Endothelial cell of umbilical vein (primary cell): Measurements from ENCODE around the gene DPEP2. TPM values are rescaled to one million over a fixed set of nuclear protein-coding genes. Genes with fewer than 3 reads are reported as not detected.
A peak's percentile ranks its signal among the peaks of the same experiment; 100 is the strongest.
"Not testable (repeated sequence)": the region's sequence is repeated elsewhere in the genome, so short reads cannot be mapped to it uniquely, and the experiment has no call there.

Experiments
- BruUV-seq: library from RNA; stranded (reverse); fragments of 400-500 nt; replicated peaks from 2 replicates; lab custom pipeline; 2021; lab: Mats Ljungman, UMichigan
- CTCF ChIA-PET: fragments of 300-600, 350-600 bp; sonication (Branson Sonifier 250); formaldehyde crosslinking; loops from one replicate; lab custom pipeline; 2021; ENCODE audit warnings: antibody characterized with exemption, inconsistent platforms; lab: Charles Lee
- POLR2A ChIA-PET: fragments of 300-600, 350-600 bp; sonication (Branson Sonifier 250); formaldehyde crosslinking; loops from one replicate; lab custom pipeline; 2021; ENCODE audit warnings: antibody characterized with exemption, inconsistent platforms; lab: Charles Lee
- DNase-seq: peaks from one replicate; pipeline ENCODE4 v3.0.0-alpha.2; 2011; ENCODE audit warnings: low read depth, low spot score
- FAIRE-seq: peaks from 2 replicates; lab custom pipeline; 2011; peaks lifted over from hg19 to GRCh38; lab: Jason Lieb, UNC
- H2AFZ ChIP-seq: 2 replicates; pipeline ENCODE4 v1.6.0; 2012; ENCODE audit warnings: low read depth, low read length, control low read depth, inconsistent platforms
- H3K27ac ChIP-seq: 2 replicates; pipeline ENCODE4 v1.5.1; 2011; ENCODE audit warnings: low read depth, mild to moderate bottlenecking, control low read depth, low read length, moderate library complexity; ENCODE audit not compliant: insufficient read depth
- H3K27me3 ChIP-seq, 2 experiments: 2 replicates each; pipeline versions ENCODE4 v1.6.0 to v1.6.1; 2011; ENCODE audit warnings: low read length in 2 of 2, mixed read lengths in 1 of 2; ENCODE audit not compliant: control insufficient read depth in 2 of 2, insufficient read depth in 2 of 2
- H3K36me3 ChIP-seq, 2 experiments: 2 replicates in 1 of 2; 3 replicates in 1 of 2; pipeline ENCODE4 v1.5.1; 2011; ENCODE audit warnings: low read length in 2 of 2, mild to moderate bottlenecking in 1 of 2, moderate library complexity in 1 of 2; ENCODE audit not compliant: control insufficient read depth in 2 of 2, insufficient read depth in 2 of 2; ENCODE audit errors: extremely low read depth in 1 of 2
- H3K4me1 ChIP-seq: 3 replicates; pipeline ENCODE4 v1.5.1; 2011; ENCODE audit warnings: mild to moderate bottlenecking, low read length; ENCODE audit not compliant: control insufficient read depth, insufficient read depth; ENCODE audit errors: extremely low read depth
- H3K4me2 ChIP-seq: 2 replicates; pipeline ENCODE4 v1.6.1; 2011; ENCODE audit warnings: low read length, control low read depth, mixed read lengths; ENCODE audit not compliant: insufficient read depth
- H3K4me3 ChIP-seq, 3 experiments: fragments of 200-600 bp in 1 of 3; sonication (generic), shearing (Covaris generic) in 1 of 3; replicated peaks in 1 of 3; 2 replicates each; pipeline ENCODE4 v1.5.1; 2011 to 2016; ENCODE audit warnings: control low read depth in 3 of 3, low read length in 3 of 3, mild to moderate bottlenecking in 2 of 3, inconsistent platforms in 1 of 3, low read depth in 1 of 3, moderate library complexity in 1 of 3; ENCODE audit not compliant: insufficient read depth in 1 of 3
- H3K79me2 ChIP-seq: 2 replicates; pipeline ENCODE4 v1.6.0; 2012; ENCODE audit warnings: low read length, inconsistent platforms; ENCODE audit not compliant: control insufficient read depth, insufficient read depth
- H3K9ac ChIP-seq: replicated peaks from 2 replicates; pipeline ENCODE3; 2011; ENCODE audit warnings: low read length, control low read depth; ENCODE audit not compliant: insufficient read depth; ENCODE audit errors: extremely low read depth
- H3K9me1 ChIP-seq: replicated peaks from 3 replicates; pipeline ENCODE4 v1.6.0; 2011; ENCODE audit warnings: mild to moderate bottlenecking, low read length; ENCODE audit not compliant: control insufficient read depth, insufficient read depth; ENCODE audit errors: extremely low read depth
- H3K9me3 ChIP-seq: replicated peaks from 2 replicates; pipeline ENCODE4 v1.5.1; 2012; ENCODE audit warnings: low read length, inconsistent platforms; ENCODE audit not compliant: control insufficient read depth, insufficient read depth
- H4K20me1 ChIP-seq: replicated peaks from 2 replicates; pipeline ENCODE3; 2011; ENCODE audit warnings: mild to moderate bottlenecking, low read length; ENCODE audit not compliant: control insufficient read depth, insufficient read depth; ENCODE audit errors: extremely low read depth
- GATA2 ChIP-seq: IDR thresholded peaks from 2 replicates; pipeline ENCODE4 v1.7.0; 2011; ENCODE audit warnings: low read depth, mild to moderate bottlenecking, moderate library complexity, mixed read lengths, low read length; ENCODE audit not compliant: insufficient read length, insufficient read depth
- MYC ChIP-seq: IDR thresholded peaks from one replicate; pipeline ENCODE4 v1.6.1; 2011; ENCODE audit warnings: mild to moderate bottlenecking, low read depth, low read length
- POLR2A ChIP-seq: IDR thresholded peaks from 2 replicates; pipeline ENCODE4 v1.6.1; 2012; ENCODE audit warnings: low read depth, mild to moderate bottlenecking, control low read depth, low read length
- POLR2AphosphoS5 ChIP-seq: IDR thresholded peaks from 2 replicates; pipeline ENCODE4 v1.6.1; 2012; ENCODE audit warnings: low read depth, mild to moderate bottlenecking, control low read depth, low read length, moderate library complexity; ENCODE audit not compliant: insufficient read depth
- dilution Hi-C: fragments of 300-500 bp; cut with MboI; formaldehyde crosslinking; loops from one replicate; pipeline ENCODE4 v1.15.0; 2019; ENCODE audit warnings: low sequenced_read_pairs; ENCODE audit not compliant: extremely low pct_ligation_motif_present
- intact Hi-C: fragments of 100-400 bp; cut with micrococcal nuclease; formaldehyde crosslinking; loops from one replicate; pipeline ENCODE4 v1.10.0; 2022
- polyA plus RNA-seq, 4 experiments: library from polyadenylated mRNA; depleted of rRNA in 3 of 4; stranded (reverse) in 3 of 4; unstranded in 1 of 4; fragments of >200 nt; gene quantifications; 2 replicates each; pipeline versions ENCODE4 v1.2.1 to v1.2.3, GENCODE V29; 2011 to 2012; ENCODE audit warnings: missing spikeins in 1 of 4
- small RNA-seq: library from RNA; depleted of rRNA; stranded (forward); fragments of <200 nt; gene quantifications from one replicate; pipeline ENCODE3, GENCODE V24; 2012; ENCODE audit warnings: low replicate concordance, low read depth; ENCODE audit not compliant: insufficient read depth, insufficient read length
- total RNA-seq: library from RNA; stranded (reverse); gene quantifications from 2 replicates; pipeline ENCODE4 v1.2.3, GENCODE V29; 2021
- TF ChIP-seq, protein P1 (sequence below): IDR thresholded peaks from 2 replicates; pipeline ENCODE4 v1.6.1; 2011; ENCODE audit not compliant: insufficient read depth, insufficient read length

DPEP2 gene
- total and polyA plus RNA-seq, 2 donors (not counting 3 experiments of a cell fraction or from before 2014, with no cell fraction given), result 0.27 to 1.8 TPM

DNA sequence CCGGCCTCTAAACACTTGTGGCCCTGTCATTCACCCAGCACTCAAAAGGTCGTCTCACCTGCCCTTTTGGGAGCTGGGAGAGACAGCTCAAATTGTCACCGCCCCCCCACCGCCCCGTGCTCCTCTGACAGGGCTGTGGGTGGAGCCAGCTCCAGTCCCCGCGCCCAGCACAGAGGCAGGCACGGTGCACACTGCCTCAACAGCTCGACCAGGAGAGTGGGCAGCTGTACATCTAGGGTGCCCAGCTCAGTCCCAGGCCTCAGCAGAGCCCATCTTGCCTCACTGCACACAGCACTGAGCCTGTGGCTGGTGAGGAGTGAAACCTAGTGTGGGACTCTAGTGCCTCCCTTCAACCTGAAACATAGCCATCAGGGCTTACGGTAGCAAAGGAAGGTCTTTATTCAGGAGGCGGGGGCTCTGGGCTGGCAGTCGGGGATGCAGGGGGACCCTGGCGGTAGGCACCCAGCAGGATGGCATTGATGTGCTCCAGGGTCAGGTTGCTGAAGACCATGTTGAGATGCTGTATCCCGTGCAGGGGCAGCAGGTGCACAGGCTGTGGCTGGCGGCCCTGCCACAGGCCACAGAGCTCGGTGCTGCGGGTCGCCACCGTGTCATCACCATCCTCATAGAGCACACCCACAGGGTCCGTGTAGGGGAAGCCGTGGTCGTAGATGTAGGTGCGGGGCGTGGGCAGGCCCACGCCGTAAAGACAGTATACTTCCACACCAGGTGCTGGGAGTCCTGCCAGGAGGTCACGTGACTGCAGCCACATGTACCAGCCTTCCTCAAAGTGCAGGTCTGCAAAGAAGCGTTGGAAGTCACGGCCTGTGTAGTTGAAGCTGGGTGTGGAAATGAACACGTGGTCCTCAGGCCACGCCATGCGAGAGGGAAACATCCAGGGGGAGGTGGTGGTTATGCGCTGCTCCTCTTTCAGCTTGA is 59.5 kb downstream of the DPEP2 start:
- Histone ChIP-seq H3K36me3 (peaks cover 7 to 32% of the 10 kb centered on the region in 2 experiments), H3K9ac (no peak overlapping the region), H3K4me2 (no peak overlapping the region), H3K27ac (no peak overlapping the region), H4K20me1 (no peaks in the 10 kb centered on the region), H3K79me2 (no peaks in the 10 kb centered on the region), H2AFZ (no peak overlapping the region), H3K9me1 (no peaks in the 10 kb centered on the region), H3K4me1 (peaks cover 13% of the 10 kb centered on the region), H3K9me3 (no peaks in the 10 kb centered on the region), H3K4me3 (no peak overlapping the region), H3K27me3 (no peaks in the 10 kb centered on the region)
- ChIA-PET POLR2A (no interaction called here), CTCF (interaction anchor here (1.3 to 3.1 kb wide), 4 partner anchors 14 to 124 kb away, joined by 3 to 27 read pairs (median 12); no protein-coding TSS in a partner anchor)
- DNase-seq (no peak), FAIRE-seq (no peak)
- TF ChIP-seq POLR2AphosphoS5 (peak; percentile 7), GATA2 (no peak), POLR2A (no peak), MYC (no peak)
- TF ChIP-seq, protein P1, sequence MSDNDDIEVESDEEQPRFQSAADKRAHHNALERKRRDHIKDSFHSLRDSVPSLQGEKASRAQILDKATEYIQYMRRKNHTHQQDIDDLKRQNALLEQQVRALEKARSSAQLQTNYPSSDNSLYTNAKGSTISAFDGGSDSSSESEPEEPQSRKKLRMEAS, result no peak
- BruUV-seq, result no TSS peak
- intact Hi-C loops (no loop called here), dilution Hi-C loops (no loop called here)

DNA sequence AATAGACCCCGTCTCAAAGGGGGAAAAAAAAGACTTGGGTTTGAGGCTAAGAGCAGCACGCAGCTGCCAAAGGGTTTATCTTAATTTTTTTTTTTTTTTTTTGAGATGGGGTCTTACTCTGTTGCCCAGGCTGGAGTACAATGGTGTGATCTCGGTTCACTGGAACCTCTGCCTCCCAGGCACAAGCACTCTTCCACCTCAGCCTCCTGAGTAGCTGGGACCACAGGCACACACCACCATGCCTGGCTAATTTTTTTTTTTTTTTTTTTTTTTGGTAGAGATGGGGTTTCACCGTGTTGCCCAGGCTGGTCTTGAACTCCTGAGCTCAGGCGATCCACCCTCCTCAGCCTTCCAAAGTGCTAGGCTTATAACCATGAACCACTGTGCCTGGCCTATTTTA is 61.6 kb downstream of the DPEP2 start:
- H3K27me3 ChIP-seq, DNase-seq, H3K4me2 ChIP-seq, H3K9me1 ChIP-seq, H3K4me3 ChIP-seq, POLR2A ChIA-PET, BruUV-seq, H3K9ac ChIP-seq, H3K79me2 ChIP-seq, H3K27ac ChIP-seq, H4K20me1 ChIP-seq, FAIRE-seq, H2AFZ ChIP-seq, H3K9me3 ChIP-seq, dilution Hi-C loops: not testable (repeated sequence)
- CTCF ChIA-PET, result interaction anchor here (0.9 kb wide), 1 partner anchor 122 kb away, joined by 3 read pairs; no protein-coding TSS in a partner anchor
- intact Hi-C loops, result loop anchor here (2.0 kb wide), 1 partner anchor 103 kb away; no protein-coding TSS in a partner anchor
- Histone ChIP-seq H3K4me1 (peaks cover 13% of the 10 kb centered on the region), H3K36me3 (peaks cover 4 to 20% of the 10 kb centered on the region in 2 experiments)

Small RNAs within 50 kb of the gene (small RNA-seq; reads per million reads assigned to genes)
- not detected for gene RNU6-359P

Other genes starting within 250 kb of the DPEP2 start
- gene RANBP10, start 192.9 kb downstream of the DPEP2 start, total RNA-seq, result 20.6 and 25.6 TPM in 2 replicates
- gene RANBP10, start 192.9 kb downstream of the DPEP2 start, polyA plus RNA-seq, result 28.3 and 28.8 TPM in 2 replicates
- 0.95 and 1.0 TPM in 2 replicates for gene TSNAXIP1, start 192.6 kb downstream of the DPEP2 start, total RNA-seq
- 1.0 and 1.2 TPM in 2 replicates for gene TSNAXIP1, start 192.6 kb downstream of the DPEP2 start, polyA plus RNA-seq
- gene THAP11, start 157.2 kb downstream of the DPEP2 start, total RNA-seq, result 22.6 and 24.0 TPM in 2 replicates
- gene THAP11, start 157.2 kb downstream of the DPEP2 start, polyA plus RNA-seq, result 25.9 and 27.5 TPM in 2 replicates
- gene NUTF2, start 152.6 kb downstream of the DPEP2 start, total RNA-seq, result 199 and 208 TPM in 2 replicates
- gene NUTF2, start 152.6 kb downstream of the DPEP2 start, polyA plus RNA-seq, result 273 and 425 TPM in 2 replicates
- gene CENPT, start 151.8 kb downstream of the DPEP2 start, total RNA-seq, result 57.5 and 60.3 TPM in 2 replicates
- 61.3 and 70.3 TPM in 2 replicates for gene CENPT, start 151.8 kb downstream of the DPEP2 start, polyA plus RNA-seq
- gene EDC4, start 126.4 kb downstream of the DPEP2 start, total RNA-seq, result 68.0 and 81.2 TPM in 2 replicates
- 57.5 and 71.6 TPM in 2 replicates for gene EDC4, start 126.4 kb downstream of the DPEP2 start, polyA plus RNA-seq
- not detected in 2 replicates for gene NRN1L, start 114.6 kb downstream of the DPEP2 start, total RNA-seq
- gene NRN1L, start 114.6 kb downstream of the DPEP2 start, polyA plus RNA-seq, result 0.37 and 1.0 TPM in 2 replicates
- 25.9 and 27.0 TPM in 2 replicates for gene PSKH1, start 106.2 kb downstream of the DPEP2 start, total RNA-seq
- 42.6 and 48.8 TPM in 2 replicates for gene PSKH1, start 106.2 kb downstream of the DPEP2 start, polyA plus RNA-seq
- 1.0 and 1.8 TPM in 2 replicates for gene CTRL, start 67.6 kb downstream of the DPEP2 start, total RNA-seq
- 1.1 TPM in 2 replicates for gene CTRL, start 67.6 kb downstream of the DPEP2 start, polyA plus RNA-seq
- gene PSMB10, start 62.6 kb downstream of the DPEP2 start, total RNA-seq, result 32.7 and 40.8 TPM in 2 replicates
- gene PSMB10, start 62.6 kb downstream of the DPEP2 start, polyA plus RNA-seq, result 54.7 and 80.3 TPM in 2 replicates
- gene LCAT, start 55.4 kb downstream of the DPEP2 start, total RNA-seq, result 44.9 and 46.1 TPM in 2 replicates
- 22.6 and 32.5 TPM in 2 replicates for gene LCAT, start 55.4 kb downstream of the DPEP2 start, polyA plus RNA-seq
- 99.0 and 114 TPM in 2 replicates for gene SLC12A4, start 30.8 kb downstream of the DPEP2 start, total RNA-seq
- gene SLC12A4, start 30.8 kb downstream of the DPEP2 start, polyA plus RNA-seq, result 110 and 124 TPM in 2 replicates
- gene DPEP3, start 19.0 kb downstream of the DPEP2 start, total RNA-seq, result not detected in 2 replicates
- 0.03 and 0.06 TPM in 2 replicates for gene DPEP3, start 19.0 kb downstream of the DPEP2 start, polyA plus RNA-seq
- gene DPEP2NB, start 16.4 kb upstream of the DPEP2 start, total RNA-seq, result not detected in 2 replicates
- not detected in 2 replicates for gene DPEP2NB, start 16.4 kb upstream of the DPEP2 start, polyA plus RNA-seq
- gene DDX28, start 23.7 kb upstream of the DPEP2 start, total RNA-seq, result 7.9 and 8.4 TPM in 2 replicates
- gene DDX28, start 23.7 kb upstream of the DPEP2 start, polyA plus RNA-seq, result 12.5 and 14.9 TPM in 2 replicates
- gene DUS2, start 23.8 kb upstream of the DPEP2 start, total RNA-seq, result 20.3 and 21.7 TPM in 2 replicates
- gene DUS2, start 23.8 kb upstream of the DPEP2 start, polyA plus RNA-seq, result 14.7 and 16.4 TPM in 2 replicates
- 30.5 and 33.1 TPM in 2 replicates for gene NFATC3, start 85.9 kb upstream of the DPEP2 start, total RNA-seq
- gene NFATC3, start 85.9 kb upstream of the DPEP2 start, polyA plus RNA-seq, result 15.6 and 15.8 TPM in 2 replicates
- gene ESRP2, start 236.6 kb upstream of the DPEP2 start, total RNA-seq, result 0.66 and 0.99 TPM in 2 replicates
- 0.57 and 0.70 TPM in 2 replicates for gene ESRP2, start 236.6 kb upstream of the DPEP2 start, polyA plus RNA-seq
- gene PLA2G15, start 245.9 kb upstream of the DPEP2 start, total RNA-seq, result 24.0 and 24.3 TPM in 2 replicates
- gene PLA2G15, start 245.9 kb upstream of the DPEP2 start, polyA plus RNA-seq, result 41.8 and 45.4 TPM in 2 replicates